HG02610 (cell line): ENCODE data around the gene MTSS2.

ENCODE experiments used
- ATAC-seq: cut with Tn5 transposase; IDR thresholded peaks from one replicate; pipeline ENCODE4 v1.9.1; 2021; ENCODE audit warnings: mild to moderate bottlenecking, moderate library complexity; ENCODE audit not compliant: unreplicated experiment

MTSS2 gene

DNA sequence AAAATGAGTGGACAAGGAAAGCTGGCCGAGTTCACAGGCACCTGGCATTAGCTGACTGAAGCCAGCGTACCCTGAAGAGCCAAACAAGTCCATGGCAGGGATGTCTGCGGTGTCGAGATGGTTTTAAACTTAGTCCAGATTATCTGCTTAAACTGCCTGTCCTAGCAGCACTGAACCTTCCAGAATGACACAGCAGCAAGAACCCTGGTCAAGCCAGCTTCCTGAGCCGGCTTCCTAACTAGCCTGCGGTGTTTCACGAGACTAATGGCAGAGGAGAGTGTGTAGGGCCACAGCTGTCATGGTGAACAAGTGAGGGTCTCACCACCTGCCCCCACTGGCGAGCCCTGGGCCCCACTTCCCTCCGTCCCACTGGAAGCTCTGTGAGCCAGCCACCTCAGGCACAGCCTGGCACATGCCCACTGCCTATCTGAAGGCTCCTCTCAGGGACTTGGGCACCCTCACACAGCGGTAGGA, 28.8 kb upstream of the MTSS2 start:
- ATAC-seq, result no peak

DNA sequence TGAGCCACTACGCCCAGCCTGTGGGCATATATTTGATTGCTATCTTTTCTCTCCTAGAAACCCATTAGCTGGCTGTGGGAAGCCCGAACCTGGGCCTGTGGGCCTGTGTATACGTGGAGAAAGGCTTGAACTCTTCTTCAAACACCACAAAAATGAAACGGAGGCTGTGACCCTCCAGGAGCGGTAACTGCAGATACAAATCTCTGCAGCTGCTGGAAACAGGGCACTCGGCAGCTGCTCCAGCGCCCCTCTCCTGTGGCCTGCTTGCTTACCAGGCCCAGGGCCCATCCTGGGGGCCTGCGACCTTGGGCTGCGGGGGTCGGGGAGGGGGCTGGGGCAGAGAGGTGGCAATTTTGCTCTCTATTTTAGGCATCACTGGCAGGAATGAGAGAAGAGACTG, 28.0 kb upstream of the MTSS2 start:
- no peak for ATAC-seq

DNA sequence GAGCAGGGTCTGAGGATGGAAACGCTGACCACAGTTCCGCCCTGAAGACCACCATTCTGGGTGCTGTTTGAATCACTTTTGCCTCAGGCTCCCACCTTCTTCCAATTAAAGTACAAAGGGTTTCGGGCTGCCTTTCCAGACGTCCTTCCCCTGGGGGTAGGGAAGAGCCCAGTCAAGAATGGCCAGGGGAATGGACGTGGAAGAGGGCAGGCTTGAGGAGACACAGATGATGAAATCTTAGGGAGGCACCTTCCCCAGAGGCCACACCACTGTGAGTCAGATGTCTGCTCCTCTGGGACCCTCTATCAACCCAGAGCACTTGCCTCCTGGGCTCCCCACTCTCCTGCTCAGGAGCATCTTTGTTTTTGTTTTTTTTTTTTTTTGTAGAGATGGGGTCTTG, 27.5 kb upstream of the MTSS2 start:
- no peak for ATAC-seq

DNA sequence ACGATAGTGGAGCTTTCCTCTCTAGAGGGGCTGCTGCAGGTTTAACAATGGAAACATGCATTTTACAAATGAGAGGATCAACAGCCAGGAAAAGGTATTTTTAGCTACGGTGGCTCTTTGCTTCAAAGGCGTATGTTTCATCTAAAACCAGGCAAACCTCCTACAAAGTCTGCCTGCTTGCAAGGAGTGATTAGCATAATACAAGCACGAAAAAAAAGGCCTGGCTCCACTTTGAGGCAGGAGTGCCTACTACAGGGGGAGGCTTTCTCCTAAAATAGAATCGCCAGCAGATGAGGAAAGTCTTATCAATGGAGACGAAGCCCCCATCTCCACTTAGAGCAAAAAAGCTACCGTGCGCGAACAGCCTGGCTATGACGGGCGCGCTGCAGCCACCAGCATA, 27.1 kb upstream of the MTSS2 start:
- ATAC-seq, result no peak

DNA sequence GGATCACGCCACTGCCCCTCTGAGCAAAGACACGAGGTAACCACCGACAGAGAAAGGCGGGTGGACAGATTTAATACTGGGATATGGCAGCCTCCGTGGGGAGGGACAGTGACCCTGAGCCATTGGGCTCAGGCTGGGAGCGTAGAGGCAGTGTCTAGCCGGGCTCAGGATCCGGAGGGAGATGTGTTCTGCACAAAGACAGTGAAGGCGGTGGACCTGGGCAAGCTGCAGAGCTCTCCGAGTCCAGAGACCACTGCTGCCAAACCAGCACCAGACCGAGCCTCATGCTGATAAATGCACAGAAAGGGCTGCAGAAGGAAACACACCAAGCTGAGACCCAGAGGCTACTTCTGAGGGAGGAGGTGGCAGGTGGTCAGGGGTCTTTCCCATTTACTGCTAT, 26.5 kb upstream of the MTSS2 start:
- ATAC-seq, result no peak

DNA sequence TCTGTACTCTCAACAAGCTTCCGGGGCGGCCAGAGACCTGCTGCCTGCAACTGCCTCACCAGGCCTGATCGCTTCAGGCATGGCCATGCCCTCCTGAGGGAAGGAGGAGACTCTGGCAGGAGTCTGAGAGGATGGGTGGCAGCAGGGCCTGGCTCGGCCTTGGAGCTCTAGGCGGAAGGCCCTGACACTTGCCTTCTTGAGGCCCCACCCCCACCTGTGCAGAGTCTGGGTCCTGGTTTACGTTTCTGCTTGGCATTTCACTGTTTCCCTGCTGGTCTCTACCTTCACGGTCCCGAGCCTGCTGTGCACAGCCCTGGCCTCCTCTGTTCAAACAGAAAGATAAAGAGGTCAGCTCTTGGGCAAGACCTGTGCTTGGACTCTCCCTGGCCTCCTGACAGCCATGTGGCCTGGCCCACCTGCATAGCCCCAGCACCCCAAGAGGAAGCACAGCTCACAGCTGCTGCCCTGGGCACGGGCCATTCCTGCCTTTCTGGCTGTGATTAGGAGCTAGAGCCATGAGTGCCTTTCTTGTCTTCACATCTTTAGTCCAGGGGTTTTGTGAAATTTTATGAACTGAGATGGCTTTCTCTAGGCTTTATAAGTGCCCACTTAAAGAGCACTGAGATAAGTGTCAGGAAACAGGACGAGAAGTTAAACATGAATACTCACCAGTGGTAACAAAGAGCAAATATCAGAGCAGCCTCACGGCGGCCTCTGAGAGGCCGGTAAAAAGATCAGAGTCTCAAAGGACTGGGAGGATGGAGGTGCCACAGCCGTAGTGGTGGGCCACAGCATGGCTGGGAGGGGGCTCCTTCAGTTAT, 25.6 kb upstream of the MTSS2 start:
- no peak for ATAC-seq

DNA sequence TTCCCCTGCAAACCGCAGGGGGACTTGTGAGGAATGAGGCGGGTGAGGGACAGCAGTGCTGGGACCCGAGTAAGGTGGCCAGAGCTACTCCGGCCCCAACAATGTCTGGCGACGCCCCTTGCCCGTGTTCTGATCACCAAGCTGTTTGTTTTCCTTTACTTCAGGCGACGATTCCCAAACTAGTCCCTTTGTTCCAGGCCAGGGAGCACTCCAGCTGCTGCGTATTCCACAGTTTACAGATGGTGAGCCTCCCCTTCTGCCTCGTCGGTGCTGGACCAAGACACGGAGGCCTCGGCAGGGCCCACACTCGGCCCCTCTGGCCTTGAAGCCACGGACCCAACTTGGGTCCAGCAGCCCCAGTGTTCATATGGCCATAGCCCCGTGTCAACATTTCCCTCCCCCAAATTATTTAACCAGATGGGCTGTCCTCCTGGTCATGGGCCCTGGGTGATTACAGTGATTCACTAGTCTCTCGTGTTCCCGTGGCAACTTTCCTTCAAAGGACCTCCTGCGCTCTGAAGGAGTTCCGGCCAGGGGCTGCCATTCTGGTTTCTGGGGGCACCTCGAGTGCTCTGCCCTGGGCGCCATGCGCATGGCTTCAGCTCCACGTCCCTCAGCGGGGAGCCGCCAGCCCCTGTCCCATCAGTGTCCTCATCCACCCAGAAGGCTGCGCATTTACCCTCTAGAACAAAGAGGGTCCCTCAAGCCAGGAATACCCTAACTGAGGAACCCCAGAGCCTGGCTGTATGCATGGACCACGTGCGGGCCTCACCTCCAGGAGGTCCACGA, 24.8 kb upstream of the MTSS2 start:
- no peak for ATAC-seq

DNA sequence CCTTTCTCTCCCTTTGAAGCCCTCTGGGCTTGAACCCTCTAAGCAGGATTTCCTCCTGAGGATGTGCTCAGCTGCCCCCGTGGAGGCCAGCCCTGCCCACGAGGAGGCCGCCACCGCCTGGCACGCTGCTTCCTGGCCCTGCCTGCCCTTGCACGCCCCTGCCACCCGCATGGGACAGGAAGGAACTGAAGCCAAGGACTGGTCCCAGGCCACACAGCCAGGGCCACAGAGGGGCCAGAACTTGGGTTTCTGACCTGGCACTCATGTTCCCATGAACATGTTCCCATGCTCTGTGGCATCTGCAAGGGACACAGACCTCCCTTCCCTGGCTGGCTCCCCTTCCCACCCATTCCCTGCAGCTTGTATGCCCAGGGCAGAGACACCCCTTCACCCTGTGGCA, 24.1 kb upstream of the MTSS2 start:
- no peak for ATAC-seq

DNA sequence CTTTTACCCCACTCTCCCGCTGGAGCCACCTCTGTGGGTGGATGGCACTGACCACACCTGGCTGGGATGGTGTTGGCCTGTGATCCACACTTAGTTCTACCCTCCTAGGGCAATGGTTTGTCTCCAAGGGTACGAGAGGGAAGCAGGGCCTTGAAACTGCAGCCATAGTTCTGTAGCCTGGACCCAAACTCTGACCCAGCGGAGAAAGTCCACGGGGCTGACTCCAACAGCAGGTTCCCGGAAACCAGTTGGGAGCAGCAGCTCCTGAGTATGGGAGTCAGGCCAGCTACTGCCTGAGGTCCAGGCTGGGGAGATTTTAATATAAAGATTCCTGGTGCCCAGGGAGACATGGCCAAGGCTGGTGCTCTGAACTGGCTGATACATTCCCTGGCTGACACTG, 23.6 kb upstream of the MTSS2 start:
- no peak for ATAC-seq

DNA sequence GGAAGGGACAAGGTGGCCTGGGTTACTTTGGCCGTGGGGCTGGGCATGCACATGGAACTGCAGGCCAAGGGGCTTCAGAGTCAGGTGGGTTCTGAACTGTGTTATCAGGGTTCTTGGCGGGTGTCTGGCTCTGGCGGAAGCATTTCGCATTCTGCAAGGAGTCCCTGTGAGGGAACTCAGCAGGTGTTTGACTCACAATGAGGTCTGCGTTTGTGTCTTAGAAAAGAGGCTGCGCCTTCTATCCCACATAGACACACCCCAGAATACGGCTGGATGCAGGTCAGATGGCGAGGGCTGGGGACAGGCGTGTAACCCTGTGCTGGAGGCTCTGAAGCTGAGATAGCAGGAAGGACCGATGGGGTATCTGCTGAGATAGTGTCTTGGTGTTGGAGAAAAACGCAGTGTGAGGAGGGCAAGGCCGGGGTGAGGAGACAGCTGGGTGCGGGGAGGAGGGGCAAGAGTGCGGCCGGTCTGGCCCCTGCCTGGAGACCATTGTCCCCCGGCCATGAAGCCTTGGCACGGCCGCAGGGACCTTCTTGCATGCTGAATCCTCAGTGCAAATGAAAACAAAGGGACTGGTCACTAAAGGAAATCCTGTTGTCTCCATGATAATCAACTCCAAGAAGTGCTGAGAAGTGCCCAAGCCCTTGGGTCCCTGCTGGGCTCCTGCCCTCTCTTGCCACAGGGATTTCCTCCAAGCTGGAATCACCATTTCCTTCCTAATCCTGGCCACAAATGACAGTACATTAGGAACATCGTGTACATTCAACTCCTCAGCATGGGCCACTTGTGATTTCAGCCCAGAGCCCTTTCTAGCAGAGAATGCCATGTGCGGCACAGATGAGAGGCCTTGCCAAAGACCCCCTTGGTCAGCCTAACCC, 22.8 kb upstream of the MTSS2 start:
- no peak for ATAC-seq

DNA sequence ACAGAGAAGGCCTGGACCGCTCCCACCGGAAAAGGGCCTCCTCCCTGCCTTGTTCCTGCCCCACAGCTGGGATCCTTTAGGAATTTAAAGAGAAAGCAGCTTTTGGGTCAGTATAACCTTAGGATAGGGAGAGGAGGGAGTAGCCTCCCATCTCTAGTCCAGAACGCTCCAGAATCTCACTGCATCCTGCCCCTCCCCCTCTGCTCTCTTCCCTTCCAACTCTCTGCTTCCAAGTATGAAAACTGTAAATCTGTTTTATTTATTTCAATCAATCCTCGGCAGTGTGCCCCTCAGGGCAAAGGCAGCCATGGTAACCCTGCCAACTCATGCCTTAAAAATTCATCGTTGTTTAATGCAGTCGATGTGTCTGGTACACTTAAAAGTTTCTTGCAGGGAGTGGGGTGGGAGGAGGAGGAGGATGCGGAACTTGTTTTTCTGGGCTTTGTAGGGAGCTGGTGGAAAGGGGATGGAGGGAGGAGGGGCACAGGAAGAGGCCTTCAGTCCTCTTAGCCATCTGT, 21.2 kb upstream of the MTSS2 start:
- ATAC-seq, result no peak

DNA sequence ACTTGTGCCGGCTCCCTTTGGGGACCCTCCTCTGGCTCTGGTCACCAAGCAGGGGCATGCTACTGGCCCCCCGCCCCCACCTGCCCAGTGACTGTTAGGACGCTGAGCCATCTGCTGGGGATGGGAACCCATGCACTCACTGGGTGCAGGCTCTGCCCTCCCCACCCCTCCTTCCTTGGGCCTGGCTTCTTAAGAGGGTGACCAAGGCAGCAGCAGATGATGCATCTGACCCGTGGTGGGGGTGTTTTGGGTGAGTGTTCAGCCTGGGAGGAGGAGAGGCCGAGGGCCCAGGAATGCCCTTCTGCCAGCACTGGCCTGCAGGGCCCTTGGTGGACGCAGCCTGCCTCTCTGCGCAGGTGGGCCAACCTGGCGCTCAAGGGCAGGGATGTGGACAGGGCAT, 19.2 kb upstream of the MTSS2 start:
- ATAC-seq, result no peak

DNA sequence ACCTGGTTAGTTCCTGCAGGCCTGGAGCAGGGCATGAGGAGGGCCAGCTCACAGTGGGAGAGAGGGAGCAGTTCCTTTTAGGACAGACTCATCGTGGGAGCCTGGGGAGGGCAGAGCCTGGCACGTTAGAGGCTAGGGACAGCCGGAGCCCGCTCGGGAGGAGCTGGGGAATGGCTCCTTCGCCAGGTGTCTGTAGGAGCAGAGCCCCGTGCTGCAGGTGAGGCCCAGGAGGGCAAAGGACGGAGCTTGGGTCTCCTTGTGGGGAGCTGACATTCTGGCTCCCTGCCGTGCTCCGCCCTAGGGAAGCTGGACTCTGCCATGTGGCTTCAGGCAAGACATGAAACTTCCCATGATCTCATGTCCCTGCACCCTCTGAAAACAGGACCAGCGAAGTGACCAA, 18.7 kb upstream of the MTSS2 start:
- ATAC-seq, result no peak

DNA sequence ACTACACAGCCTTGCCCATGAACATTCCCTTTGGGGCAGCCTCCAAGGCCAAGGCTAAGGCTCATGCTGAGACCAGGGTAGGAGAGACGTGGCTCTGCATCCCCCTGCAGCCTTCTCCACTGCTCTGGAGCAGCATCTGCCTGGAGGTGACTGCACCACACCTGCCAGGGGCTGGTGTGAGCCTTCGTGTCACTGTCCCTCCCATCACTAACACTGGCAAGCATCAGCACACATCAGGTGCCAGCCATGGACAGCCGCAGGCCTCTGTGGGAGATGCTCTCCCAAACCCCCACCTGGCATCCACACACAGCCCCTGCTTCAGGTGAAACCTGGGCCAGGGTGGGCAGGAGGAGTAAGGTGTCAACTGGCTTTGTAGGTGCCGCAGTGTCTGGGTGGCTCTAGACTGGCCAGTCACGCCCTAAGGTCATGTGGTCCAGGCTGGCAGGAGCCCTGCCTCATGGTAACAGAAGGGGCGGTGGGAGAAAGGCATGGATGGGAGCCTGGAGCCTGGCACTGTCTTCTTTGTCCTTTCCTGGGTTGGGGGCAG, 18.1 kb upstream of the MTSS2 start:
- no peak for ATAC-seq

DNA sequence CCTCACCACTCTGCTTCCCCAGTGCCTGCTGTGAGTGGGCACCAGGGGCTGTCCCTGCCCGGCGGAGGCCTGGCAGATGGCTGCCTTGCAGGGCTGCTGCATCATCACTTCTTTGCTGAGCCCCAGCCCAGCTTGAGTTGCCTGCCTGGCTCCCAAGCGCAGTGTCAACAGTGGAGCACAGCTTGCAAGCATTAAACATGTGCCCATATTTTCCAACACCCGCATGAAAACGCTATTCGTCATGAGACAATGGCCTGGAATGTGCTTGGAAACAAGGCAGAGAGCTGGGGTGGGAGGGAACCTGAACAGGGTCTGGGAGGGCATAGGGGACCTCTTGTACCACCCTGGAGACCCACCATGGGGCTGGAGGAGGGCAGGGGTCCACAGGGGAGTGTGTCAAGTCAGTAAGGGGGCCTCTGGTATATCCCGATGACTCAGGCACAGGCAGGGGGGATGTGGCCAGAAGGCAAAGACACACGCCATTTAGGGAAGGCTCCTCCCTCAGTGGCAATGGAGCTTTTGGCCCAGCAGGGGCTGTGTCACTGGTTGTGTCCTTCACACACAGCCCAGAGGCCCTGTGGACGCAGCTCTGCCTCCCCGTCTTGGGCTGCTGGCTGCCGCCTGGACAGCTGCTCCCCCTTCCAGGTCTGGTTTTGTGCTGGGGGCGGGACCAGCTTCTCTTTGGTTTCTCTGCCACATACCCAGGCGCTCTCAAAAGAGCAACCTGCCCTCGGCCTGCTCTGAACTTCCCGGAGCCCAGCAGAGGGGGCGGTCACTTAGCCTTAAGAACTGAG, 17.4 kb upstream of the MTSS2 start:
- ATAC-seq, result no peak

DNA sequence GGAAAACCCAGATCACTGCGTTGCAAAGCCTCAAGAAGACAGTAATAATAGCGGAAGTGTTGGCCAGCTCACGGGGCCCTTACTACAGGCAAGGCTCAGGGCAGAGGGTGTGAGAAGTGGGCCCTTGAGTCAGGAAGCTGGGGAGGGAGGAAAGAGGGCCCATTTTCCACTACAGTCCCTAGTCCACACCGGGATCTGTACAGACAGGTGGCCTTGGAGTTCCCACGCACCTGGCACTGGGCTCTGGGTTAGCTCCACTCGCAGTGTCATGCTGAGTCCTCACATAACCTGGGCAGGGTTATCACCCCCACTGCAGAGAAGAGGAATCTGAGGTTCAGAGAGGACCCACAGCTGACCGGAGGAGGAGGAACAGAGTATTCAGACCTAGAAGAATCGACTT, 16.8 kb upstream of the MTSS2 start:
- no peak for ATAC-seq

DNA sequence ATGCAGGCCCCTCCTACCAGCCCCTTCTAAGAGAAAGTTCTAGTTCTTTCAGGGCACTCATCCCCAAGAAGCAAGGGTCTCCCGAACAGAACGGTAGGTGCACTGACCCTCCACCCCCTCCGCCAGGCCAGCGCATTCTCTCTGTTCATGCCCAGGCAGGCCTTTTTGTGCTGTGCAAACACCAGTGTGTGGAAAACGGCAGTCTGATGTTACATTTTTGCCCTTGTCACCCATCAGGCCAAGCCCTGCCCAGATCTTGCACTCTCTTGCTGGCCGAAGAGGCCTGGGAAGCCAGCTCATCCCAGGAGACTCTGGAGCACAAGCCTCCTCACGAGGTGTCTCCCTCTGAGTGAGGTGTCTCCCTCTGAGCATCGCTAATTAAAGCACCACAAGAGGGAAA, 16.1 kb upstream of the MTSS2 start:
- no peak for ATAC-seq

DNA sequence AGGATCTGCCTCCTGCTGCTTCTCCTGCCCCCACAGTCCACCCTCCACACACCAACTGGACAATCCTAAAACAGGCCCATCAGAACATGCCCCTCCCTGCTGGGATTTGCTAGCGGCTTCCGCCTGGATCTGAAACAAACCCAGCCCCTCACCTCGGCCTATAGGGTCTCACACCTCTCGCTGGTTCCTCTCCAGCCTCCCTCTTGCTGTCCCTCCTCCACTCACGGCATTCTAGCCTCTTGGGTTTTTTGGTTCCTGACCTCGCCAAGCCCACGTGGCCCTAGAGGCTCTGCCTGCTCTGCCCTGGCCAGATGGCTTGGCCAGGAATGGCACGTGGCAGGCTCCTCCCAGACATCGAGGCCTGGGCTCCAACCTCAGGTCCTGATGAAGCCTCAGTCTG, 15.7 kb upstream of the MTSS2 start:
- no peak for ATAC-seq

DNA sequence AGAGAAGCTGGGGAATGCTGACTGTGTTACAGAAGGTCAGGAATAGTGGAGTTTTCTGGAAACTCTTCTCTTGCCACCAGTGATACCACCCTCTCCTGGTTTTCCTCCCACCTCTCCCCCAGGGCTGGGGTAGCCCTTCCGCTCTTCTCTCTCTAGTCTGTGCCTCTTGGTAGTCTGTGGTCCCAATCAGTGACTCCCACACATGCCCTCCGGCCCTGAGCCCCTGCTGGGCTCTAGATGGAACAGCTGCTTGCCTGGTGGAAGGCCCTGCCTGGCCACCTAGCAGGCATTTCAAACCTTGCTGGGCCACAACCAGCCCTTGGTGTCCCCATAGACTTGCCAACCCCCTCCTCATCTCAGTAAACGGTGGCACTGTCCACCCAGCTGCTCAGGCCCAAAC, 15.2 kb upstream of the MTSS2 start:
- no peak for ATAC-seq
